BE2C (cell line): ENCODE data around the gene FIGNL2.
"Not testable (repeated sequence)": the region's sequence is repeated elsewhere in the genome, so short reads cannot be mapped to it uniquely, and the experiment has no call there.

Experiments
- DNase-seq: peaks from one replicate; pipeline ENCODE4 v3.0.0-alpha.2; 2020
- H3K27me3 ChIP-seq: fragments of 250-450 bp; sonication (Bioruptor Pico); 2 replicates; pipeline ENCODE4 v1.5.1; 2020; ENCODE audit warnings: mild to moderate bottlenecking
- H3K36me3 ChIP-seq: fragments of 250-450 bp; sonication (Bioruptor Pico); 2 replicates; pipeline ENCODE4 v1.5.1; 2020; ENCODE audit warnings: mild to moderate bottlenecking
- H3K4me1 ChIP-seq: fragments of 250-450 bp; sonication (Bioruptor Pico); 2 replicates; pipeline ENCODE4 v1.5.1; 2020
- H3K4me3 ChIP-seq: 2 replicates; pipeline ENCODE4 v1.5.1; 2011; ENCODE audit warnings: low read depth, low read length
- H3K9me3 ChIP-seq: fragments of 250-450 bp; sonication (Bioruptor Pico); 2 replicates; pipeline ENCODE4 v1.5.1; 2020
- CTCF ChIP-seq: IDR thresholded peaks from 2 replicates; pipeline ENCODE4 v1.5.1; 2012; ENCODE audit warnings: mild to moderate bottlenecking, low read depth, low read length

FIGNL2 gene

GRCh38 chr12:51812871-51813270, 35.6 kb downstream of the FIGNL2 start:
- no peak for DNase-seq
- no peak for TF ChIP-seq CTCF
- H3K36me3 ChIP-seq, result peaks cover 2% of the 10 kb centered on the region; the same call in 1 of the 2 replicates
- H3K4me3 ChIP-seq, result no peak overlapping the region
- no peaks in the 10 kb centered on the region for H3K9me3 ChIP-seq
- H3K27me3 ChIP-seq, result no peaks in the 10 kb centered on the region
- H3K4me1 ChIP-seq, result no peaks in the 10 kb centered on the region

GRCh38 chr12:51811203-51812202, 37.0 kb downstream of the FIGNL2 start:
- H3K9me3 ChIP-seq, result no peaks in the 10 kb centered on the region
- peaks cover 3% of the 10 kb centered on the region; the same call in 1 of the 2 replicates for H3K36me3 ChIP-seq
- DNase-seq, result no peak

GRCh38 chr12:51809193-51809592, 39.3 kb downstream of the FIGNL2 start:
- DNase-seq, result no peak
- peaks cover 10% of the 10 kb centered on the region; the same call in 1 of the 2 replicates for H3K36me3 ChIP-seq
- no peak for TF ChIP-seq CTCF
- H3K4me3 ChIP-seq, result no peak overlapping the region
- H3K4me1 ChIP-seq, result no peaks in the 10 kb centered on the region
- no peaks in the 10 kb centered on the region for H3K27me3 ChIP-seq
- no peaks in the 10 kb centered on the region for H3K9me3 ChIP-seq

More at GRCh38 chr12:51811203-51812202, 37.0 kb downstream of the FIGNL2 start:
- H3K4me1 ChIP-seq, result no peaks in the 10 kb centered on the region
- H3K4me3 ChIP-seq, result no peak overlapping the region
- H3K27me3 ChIP-seq, result no peaks in the 10 kb centered on the region
- no peak for TF ChIP-seq CTCF

GRCh38 chr12:51806896-51807295, 41.6 kb downstream of the FIGNL2 start:
- Histone ChIP-seq H3K36me3 (peaks cover 10% of the 10 kb centered on the region; the same call in 1 of the 2 replicates), H3K9me3 (no peaks in the 10 kb centered on the region), H3K27me3 (no peaks in the 10 kb centered on the region), H3K4me3 (no peak overlapping the region), H3K4me1 (no peaks in the 10 kb centered on the region)
- TF ChIP-seq CTCF, result no peak
- no peak for DNase-seq

DNA sequence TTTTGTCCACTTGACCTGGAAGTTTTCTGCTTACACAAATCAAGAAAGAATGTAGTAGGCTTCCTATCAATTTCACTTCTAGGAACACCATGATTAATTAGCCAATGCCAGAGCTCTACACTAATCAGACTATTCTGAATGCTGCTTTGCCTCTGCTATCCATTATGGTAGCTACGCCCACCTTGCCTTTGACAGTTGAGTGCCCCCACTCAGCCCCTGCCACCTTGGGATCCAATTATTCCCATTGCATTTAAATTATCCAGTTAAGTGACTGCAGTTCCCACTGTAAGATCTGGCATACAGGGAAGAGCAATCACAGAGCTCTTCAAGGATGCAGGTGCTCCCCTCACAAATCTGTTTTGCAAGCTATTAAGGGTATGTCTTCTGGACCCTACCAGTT, 47.5 kb downstream of the FIGNL2 start:
- TF ChIP-seq CTCF, result no peak
- Histone ChIP-seq H3K4me1 (no peaks in the 10 kb centered on the region), H3K9me3 (no peaks in the 10 kb centered on the region), H3K27me3 (no peaks in the 10 kb centered on the region), H3K4me3 (no peak overlapping the region), H3K36me3 (peaks cover 2% of the 10 kb centered on the region)
- DNase-seq, result no peak

DNA sequence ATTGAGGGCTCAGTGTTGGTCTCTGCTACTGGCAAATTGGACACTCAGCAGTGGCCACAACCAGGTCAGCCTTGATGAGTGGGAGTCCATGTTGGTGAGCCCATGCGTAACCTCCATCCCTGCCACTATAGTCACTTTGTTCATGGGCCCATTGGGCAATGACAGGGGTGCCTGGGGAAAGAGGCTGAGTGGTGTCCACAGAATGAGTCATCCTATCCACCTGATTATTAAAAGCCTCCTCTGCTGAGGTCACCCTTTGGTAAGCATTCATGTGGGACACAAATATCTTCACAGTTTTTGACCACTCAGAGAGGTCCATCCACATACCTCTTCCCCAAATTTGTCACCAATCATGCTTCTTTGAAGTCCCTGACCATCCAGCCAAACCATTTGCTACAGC, 50.0 kb downstream of the FIGNL2 start:
- no peak overlapping the region for H3K4me3 ChIP-seq
- H3K9me3 ChIP-seq, result no peaks in the 10 kb centered on the region
- no peak for DNase-seq
- TF ChIP-seq CTCF, result no peak
- H3K36me3 ChIP-seq, result peaks cover 10% of the 10 kb centered on the region
- H3K4me1 ChIP-seq, result no peaks in the 10 kb centered on the region
- H3K27me3 ChIP-seq, result no peaks in the 10 kb centered on the region

GRCh38 chr12:51798051-51798450, 50.5 kb downstream of the FIGNL2 start:
- DNase-seq, result not testable (repeated sequence)

More at GRCh38 chr12:51798051-51798450, 50.5 kb downstream of the FIGNL2 start:
- H3K36me3 ChIP-seq, result peaks cover 15% of the 10 kb centered on the region
- not testable (repeated sequence) for H3K27me3 ChIP-seq, H3K9me3 ChIP-seq, H3K4me1 ChIP-seq, H3K4me3 ChIP-seq
